HG03097 (cell line): ENCODE results near the gene BABAM2.
"Not testable (repeated sequence)": the region's sequence is repeated elsewhere in the genome, so short reads cannot be mapped to it uniquely, and the experiment has no call there.

ENCODE experiments used
- ATAC-seq: cut with Tn5 transposase; IDR thresholded peaks from one replicate; pipeline ENCODE4 v1.9.1; 2021; ENCODE audit not compliant: unreplicated experiment, low FRiP score

Gene BABAM2

DNA sequence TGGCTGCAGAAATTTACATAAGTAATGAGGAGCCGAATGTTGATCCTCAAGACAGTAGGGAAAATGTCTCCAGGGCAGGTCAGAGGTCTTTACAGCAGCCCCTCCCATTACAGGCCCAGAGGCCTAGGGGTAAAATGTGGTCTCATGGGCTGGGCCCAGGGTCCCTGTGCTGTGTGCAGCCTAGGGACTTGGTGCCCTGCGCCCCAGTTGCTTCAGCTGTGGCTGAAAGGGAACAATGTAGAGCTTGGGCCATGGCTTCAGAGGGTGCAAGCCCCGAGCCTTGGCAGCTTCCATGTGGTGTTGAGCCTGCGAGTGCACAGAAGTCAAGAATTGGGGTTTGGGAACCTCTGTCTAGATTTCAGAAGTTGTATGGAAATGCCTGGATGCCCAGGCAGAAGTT lies 77.5 kb downstream of the BABAM2 start:
- ATAC-seq, result not testable (repeated sequence)

DNA sequence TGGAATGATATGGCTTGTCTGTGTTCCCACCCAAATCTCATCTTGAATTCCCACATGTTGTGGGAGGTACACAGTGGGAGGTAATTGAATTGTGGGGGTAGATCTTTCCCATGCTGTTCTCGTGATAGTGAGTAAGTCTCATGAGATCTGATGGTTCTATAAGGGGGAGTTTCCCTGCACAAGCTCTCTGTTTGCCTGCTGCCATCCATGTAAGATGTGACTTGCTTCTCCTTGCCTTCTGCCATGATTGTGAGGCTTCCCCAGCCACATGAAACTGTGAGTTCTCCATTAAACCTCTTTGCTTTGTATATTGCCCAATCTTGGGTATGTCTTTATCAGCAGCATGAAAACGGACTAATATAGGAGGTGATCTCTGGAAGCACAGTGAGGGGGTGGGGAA lies 78.4 kb downstream of the BABAM2 start:
- ATAC-seq, result not testable (repeated sequence)

DNA sequence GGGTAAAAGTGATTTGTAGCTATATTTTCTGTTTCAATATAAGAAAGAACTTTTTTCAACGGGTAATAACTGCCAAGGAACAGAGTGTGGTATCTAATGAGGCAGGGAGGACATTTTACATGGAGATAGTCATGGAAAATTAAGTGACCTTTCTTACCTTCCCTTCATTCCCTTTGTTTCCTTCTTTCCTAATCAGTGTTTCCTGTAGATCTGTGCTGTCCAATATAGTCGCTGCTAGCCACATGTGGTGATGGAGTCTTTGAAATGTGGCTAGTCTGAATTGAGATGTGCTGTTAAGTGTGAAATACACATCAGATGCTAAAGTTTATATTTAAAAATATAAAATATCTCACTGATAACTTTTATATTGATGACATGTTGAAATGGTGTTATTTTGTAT lies 81.8 kb downstream of the BABAM2 start:
- ATAC-seq, result no peak

DNA sequence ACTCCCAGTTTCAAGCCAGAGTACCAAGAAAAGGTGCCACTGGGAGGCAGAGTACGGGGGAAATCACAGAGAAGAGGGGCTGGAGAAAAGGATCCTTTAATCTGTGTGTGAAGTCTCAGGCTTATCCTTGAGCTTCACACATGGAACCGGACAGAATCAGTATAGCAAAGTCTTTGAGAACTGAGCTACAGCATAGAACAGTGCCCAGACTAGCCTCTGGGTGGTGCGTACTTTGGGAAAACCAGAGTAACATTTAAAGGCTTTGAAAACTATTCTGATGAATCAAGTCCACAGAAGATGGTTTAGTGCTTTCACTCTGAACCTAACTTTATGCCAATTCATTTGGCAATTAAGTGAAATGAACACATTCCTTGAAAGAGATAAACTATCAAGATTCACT lies 83.1 kb downstream of the BABAM2 start:
- ATAC-seq, result no peak

DNA sequence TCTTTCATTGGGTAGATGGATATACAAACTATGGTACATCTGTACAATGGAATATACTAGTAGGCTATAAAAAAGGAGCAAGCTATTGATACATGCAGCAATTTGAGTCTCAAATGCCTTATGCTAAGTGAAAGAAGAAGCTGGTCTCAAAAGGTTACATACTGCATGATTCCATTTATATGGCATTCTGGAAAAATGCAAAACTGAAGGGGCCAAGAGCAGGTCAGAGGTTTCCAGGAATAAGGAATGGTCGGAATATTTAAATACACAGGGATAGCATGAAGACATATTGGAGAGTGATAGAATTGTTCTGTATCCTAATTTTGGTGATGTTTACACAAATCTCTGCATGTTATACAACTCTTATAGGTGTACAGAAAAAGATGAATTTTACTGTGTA lies 85.8 kb downstream of the BABAM2 start:
- no peak for ATAC-seq

DNA sequence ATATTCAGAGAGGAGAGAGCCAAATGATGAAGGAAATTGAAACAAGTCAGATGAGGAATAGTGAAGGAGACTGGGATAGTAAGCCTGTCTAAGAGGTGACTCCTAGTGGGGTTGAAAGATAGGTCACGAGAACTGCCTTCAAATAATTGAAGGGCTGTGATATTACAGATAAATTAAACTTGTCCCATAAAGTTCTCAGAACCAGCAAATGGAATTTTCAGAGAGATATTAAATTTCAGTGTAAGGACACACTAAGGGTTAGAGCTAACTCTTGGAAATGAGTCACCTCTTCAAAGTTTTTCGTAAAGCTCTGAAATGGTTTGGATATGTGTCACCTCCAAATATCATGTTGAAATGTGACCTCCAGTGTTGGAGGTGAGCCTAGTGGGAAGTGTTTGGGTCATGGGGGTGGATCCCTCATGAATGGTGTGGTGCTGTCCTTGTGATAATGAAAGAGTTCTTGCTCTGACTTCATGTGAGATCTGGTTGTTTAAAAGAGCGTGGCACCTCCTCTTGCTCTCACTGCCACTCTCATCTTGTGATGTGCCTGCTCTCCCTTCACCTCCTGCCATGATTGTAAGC lies 87.3 kb downstream of the BABAM2 start:
- no peak for ATAC-seq

DNA sequence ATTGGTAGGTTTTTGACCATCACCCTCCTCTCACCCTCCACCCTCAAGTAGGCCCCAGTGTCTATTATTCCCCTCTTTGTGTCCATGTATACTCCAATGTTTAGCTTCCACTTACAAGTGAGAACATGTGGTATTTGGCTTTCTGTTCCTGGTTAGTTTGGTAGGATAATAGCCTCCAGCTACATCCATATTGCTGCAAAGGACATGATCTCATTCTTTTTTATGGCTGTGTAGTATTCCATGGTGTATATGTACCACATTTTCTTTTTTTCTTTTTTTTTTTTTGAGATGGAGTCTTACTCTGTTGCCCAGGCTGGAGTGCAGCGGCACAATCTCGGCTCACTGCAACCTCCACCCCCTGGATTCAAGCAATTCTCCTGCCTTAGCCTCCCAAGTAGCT lies 88.2 kb downstream of the BABAM2 start:
- ATAC-seq, result not testable (repeated sequence)

DNA sequence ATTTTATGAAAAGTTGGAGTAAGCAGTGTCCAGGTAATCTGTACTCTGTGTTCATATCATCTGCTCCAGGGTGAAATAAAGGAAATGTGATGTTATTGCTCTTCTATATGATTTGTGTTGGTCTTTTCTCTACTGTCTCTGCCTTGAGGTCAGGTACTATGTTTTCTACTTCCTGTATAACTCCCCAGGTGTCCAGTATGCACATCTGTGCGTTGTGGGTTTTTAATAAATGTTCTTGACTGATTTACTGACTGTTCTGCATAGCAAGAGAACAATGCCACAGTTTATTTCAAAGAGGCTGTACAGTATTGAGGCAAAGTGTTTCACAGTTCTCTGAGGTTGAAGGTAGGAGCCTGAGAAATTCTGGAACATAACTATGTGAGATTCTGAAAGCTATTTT lies 89.7 kb downstream of the BABAM2 start:
- ATAC-seq, result no peak

DNA sequence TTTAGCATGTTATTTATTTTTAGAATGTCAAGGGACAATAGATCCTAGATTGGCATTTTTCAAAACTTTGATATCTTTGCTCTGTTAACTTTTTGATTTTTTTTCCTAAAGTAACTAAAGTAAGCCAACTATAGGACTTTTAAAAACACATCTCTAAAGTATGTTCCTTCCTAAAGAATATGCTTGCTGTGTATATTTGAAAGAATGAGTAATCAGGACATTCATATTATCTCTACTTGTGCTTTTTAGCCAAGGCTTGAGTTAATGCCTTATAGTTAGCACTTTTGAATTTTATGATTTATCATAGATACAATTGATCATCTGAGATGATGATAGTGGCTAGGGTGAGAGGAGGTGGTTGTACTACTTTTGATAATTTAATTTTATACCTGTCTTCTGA lies 93.6 kb downstream of the BABAM2 start:
- no peak for ATAC-seq

DNA sequence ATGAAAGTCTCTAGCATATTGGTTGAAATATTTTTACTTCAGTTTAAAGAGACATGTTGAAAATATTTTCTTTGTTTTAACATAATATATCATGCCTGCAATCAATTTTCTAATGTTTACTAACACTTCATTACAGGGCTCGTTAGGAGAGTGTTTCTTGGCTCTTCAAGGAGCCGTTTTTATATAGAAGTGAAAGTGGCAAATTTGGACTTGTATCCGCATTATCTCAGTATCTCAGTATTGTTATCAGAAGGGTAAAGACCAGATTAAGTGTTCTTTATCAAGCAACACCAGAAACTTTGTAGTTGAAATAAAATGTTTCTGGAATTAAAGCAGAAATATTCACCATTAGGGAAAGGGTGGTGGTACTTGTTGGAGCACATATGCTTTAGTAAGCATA lies 97.8 kb downstream of the BABAM2 start:
- ATAC-seq, result no peak

DNA sequence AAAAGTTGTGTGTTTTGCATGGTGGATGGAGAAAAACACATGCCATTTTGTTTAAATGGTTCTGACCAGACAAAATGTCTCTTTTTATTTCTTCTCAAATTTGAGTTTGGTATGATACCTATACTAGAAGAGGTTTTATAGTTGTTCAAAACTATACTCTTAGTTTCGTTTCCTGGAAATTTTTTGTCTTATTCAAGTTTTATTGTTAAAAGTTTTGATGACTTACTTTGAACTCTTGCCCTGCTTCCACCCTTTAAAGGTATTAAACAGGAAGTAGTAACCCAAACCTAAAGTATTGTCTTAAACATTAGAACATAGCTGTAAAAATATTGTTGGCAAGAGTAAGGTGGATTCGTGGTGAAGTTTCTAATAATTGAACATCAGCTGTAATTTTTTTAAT lies 98.2 kb downstream of the BABAM2 start:
- no peak for ATAC-seq

DNA sequence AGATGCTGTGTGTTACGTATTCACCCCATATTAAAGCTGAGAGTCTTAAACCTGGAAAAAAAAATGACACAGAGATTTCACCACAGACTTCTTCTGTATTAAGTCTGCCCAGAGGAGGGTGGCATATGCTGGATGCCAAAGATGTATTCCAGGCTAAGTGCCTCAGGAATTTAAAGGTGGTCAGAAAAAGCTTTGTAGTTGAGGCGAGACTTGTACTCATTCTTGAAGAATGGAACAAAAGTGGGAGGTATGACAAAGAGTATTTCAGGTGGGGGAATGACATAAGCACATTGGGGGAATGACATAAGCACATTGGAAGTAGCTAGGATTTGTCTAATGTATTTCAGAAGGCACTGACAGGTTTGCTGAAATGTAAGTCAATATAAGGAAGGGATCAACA lies 98.6 kb downstream of the BABAM2 start:
- no peak for ATAC-seq

DNA sequence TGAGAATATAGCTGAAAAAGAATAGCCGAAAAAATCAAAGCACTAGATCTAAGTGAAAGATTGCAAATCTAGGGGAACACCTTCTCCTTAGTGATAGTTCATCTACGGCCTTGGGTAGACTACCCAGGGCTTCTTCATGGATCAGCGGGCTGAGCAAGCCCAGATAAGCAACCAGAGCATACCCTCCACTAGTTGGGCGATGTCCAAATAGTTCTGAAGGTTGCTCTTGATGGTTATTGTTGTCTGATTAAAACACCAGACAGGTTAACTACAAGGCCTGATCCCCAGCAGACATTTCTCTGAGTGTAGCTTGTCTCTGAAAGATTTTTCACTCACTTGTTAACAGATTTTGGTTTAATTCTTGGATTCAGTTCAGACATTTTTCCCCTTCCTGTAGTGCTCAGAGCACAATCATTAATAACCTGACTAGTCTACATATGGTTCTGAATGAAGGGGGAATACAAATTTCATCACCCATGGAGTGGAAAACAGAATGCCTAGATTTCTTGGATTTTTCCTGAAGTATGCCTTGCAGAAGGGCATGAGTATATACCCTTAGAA lies 99.6 kb downstream of the BABAM2 start:
- no peak for ATAC-seq

DNA sequence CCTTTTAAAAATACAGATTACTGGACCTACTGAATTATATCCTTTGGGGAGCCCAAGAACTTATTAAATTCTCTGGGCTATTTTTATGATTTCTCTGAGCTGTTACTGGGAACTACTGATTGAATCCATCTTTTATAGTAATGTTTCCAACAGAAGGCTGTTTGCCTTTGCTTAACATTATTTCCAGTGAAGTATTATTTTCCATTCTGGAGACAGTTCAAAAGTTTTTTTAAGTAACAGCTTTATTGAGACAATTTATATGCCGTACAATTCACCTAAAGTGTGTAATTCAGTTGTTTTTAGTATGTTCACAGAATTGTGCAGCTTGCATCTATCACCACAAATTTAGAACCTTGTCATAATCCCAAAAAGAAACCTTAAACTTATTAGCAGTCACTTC lies 100.6 kb downstream of the BABAM2 start:
- no peak for ATAC-seq

DNA sequence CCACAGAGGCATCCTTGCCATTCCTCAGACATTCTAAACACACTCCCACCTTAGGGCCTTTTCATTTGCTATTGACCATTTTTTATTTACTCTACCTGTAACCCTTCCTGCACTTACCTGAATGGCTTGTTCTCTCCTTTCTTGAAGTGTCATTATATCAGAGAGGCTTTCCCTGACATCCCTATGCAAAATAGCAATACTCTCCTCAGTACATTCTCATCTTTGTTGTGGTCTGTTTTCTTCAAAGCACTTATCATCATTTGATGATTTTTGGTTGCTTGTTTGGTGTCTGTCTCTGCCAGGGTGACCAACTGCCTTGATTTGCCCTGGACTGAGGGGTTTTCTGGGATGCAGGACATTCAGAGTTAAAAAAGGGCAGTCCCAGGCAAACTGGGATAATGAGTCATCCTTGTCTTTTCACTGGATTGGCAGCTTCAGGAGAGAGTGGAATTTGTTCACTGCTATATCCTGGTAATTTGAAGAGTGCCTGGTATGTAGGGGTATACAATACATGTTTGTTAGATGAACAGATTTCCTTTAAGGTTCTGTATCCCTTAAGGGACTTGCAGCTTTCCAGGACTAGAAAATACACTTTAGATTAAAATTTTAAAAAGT lies 102.4 kb downstream of the BABAM2 start:
- no peak for ATAC-seq

DNA sequence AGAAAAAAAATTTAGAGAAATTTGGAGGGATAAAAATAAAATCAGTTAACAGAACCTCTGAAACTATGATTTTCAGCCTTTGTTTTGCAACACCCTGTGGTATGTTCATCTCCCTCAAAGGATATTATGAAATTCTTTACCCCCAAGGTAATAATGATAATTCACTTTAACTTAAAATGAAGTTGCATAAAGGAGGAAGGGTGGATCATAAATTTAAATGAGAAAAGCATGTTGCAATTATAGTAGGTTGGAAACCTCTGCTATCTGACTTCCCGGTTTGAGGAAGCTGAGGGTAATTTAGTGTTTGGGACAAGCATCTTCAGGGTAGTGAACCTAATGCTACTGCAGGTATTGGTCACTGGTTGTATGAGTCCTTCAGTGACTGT lies 102.9 kb downstream of the BABAM2 start:
- no peak for ATAC-seq

DNA sequence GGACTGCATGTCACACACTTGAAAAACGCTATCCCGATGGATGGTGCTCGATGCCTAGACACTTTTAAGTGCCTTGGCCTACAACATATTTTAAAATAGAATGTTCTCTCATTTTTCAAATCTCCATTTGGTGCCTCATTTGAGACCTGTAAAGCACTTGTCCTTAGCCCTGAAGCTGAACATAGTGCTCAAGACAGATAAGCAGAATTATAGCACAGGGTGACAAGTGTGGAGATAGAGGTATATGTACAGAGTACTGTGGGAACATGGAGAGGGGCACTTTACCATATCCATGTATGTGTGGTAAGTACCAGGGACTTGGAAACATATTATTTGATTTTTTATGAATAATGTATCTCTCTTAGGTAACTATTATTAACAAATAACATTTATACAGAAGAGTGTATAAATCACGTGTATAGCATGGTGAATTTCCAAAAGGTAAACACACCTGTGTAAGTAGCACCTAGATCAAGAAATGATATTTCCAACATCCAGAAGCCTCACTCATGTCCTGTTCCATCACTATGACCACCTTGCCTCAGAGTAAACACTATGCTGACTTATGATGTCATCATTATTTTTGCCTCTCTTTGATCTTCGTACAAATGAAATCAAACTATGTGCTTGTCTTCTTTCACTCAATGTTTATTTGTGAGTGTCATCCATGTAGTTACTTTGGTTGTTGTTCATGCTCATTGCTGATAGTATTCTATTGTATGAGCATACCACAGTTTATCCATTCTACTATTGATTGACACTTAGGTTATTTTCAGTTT lies 103.6 kb downstream of the BABAM2 start:
- ATAC-seq, result no peak

DNA sequence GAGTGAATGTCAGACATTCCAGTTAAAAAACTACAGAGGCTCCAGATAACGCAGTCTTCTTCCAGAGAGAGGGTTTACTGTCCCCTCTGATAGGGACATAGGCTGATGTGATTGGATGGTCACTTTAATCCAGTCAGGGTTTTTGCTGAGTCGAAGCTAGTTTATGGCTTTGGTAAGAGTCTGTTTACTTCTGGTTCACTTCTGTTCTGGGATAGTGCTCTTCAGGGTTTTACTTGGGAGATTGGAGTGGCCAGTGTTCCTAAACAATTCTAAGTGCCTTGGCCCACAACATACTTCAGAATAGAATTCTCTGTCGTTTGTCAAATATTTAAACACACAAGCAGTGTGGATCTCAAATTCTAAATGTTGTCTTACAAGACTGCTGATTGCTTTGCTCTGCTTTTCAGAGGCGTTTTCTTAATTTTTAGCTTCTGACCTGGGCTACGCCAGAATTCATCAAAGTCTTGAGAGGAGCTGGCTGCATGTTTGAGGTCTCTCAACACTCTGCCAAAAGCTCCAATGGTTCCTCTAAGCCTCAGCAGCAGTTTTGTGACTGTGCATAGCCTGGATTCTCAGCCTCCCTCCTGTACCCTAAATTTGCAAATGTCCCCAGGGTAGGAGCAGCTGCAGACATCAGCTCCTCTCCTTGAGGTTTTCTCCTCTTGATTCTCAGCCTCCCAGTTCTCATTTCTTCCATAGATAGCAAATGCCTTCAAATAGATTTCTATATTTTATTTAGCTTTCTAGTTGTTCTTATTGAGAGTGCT lies 105.8 kb downstream of the BABAM2 start:
- ATAC-seq, result no peak

DNA sequence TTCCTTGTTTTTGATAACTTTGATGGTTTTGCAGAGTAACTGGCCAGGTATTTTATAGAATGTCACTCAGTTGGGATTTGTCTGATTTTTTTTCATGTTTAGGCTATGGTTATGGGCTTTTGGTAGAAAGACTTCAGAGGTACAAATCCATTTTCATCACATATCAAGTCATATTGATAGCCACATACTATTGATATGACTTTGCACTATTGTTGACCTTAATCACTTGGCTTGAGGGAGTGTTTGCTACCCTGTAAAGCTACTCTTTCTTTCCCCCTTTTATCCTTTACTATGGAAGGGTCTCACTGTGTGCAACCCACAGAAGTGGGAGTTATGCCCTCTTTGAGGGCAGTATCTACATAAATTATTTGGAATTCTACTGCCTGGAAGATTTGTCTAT lies 109.8 kb downstream of the BABAM2 start:
- no peak for ATAC-seq

DNA sequence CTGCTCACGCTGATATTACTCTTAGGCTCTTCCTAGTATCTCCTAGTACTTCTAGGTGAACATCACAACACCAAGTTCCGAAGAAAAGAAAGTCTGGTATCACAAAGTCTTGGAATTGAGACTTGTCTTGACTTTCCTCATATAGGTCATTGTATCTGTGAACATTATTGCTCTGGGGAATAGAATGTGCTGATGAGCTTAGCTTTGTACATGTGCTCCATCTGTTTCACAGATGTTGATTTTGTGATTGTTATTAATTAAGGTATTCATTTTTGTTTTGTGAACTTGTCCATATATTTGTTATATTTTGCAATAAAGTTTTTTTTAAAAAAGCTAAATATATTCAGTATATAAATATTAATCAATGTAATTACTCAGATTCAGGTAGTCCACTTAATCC lies 111.7 kb downstream of the BABAM2 start:
- ATAC-seq, result no peak

DNA sequence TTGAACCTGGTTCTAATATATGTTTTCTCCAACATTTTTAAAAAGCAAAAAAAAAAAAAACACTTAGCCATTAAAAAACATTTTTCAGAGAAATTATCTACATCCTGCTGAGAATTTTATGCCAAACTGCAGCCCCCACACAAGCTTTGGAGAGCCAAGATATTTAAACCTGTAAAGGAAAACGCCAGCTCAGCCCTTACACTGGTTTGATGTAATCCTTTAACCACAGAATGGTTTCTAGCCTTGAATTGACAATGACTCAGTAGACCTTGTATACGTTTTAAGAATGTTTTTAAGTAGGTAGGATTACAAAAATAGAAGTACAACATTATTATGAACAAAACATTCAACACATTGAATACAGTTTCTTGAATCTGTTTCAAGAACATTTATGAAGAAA lies 113.6 kb downstream of the BABAM2 start:
- no peak for ATAC-seq
